Activated CD8-positive, alpha-beta memory T cell treated with anti-CD3 and anti-CD28 coated beads for 1 hour (primary cell): ENCODE results near the gene SMIM44.

Experiments used
- DNase-seq, 2 donors: peaks; one replicate each; pipeline ENCODE4 v3.0.0-alpha.2; 2020; ENCODE audit warnings: low read depth in 1 of 2; ENCODE audit errors: extremely low read depth in 1 of 2

The SMIM44 gene

GRCh38 chr19:3501780-3502179 lies 18.5 kb upstream of the SMIM44 start:
- DNase-seq: no peak

- peak; percentile 91 to 95 for DNase-seq
Observed at GRCh38 chr19:3500429-3501101, 17.3 kb upstream of the SMIM44 start, which contains the start of gene DOHH. TSS of gene DOHH (minus strand) at chr19:3500674. CDS start at chr19:3496814, 3,860 bp downstream.

- DNase-seq: no peak
Observed at GRCh38 chr19:3499738-3500428, 16.6 kb upstream of the SMIM44 start.

GRCh38 chr19:3497757-3498520 lies 14.7 kb upstream of the SMIM44 start:
- DNase-seq: no peak

GRCh38 chr19:3496392-3497273 lies 13.4 kb upstream of the SMIM44 start:
- DNase-seq: no peak

DNA sequence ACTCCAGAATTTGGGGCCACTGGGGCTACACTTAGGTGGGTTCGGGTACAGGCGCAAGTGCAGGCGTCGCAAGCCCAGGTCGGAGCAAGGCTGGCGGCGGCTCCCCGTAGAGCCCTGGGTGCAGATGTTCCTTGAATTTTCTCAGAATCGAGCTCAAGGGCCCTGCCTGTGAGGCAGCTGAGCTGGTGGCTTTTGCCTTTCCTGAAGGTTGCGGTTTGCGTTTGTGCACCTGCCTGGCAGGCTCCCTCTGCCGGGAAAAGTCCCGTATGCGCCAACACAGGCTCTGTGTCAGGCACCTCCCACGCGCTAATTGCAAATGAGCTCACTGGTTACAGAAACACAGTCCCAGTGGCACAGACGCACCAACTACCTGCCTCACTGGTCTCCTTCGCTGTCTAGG lies 11.3 kb upstream of the SMIM44 start:
- no peak for DNase-seq

DNA sequence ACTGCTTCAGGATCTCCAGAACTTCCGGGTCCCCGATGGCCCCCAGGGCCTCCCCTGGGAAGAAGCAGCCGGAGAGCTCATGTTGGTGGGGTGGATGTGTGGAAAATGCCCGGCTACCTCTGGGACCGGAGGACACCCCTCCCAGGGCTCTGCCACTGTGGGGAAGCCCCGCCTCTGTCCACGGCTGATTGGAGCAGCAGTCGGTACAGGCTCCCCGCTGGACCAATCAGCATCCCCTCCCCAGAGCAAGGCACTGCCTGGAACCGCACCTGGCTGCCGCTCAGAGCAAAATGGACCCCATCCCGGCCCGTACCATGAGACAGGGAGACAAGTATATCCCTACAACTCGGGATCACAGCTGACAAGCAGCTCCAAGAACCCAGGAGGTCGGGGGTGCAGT lies 10.8 kb upstream of the SMIM44 start:
- DNase-seq: no peak

DNA sequence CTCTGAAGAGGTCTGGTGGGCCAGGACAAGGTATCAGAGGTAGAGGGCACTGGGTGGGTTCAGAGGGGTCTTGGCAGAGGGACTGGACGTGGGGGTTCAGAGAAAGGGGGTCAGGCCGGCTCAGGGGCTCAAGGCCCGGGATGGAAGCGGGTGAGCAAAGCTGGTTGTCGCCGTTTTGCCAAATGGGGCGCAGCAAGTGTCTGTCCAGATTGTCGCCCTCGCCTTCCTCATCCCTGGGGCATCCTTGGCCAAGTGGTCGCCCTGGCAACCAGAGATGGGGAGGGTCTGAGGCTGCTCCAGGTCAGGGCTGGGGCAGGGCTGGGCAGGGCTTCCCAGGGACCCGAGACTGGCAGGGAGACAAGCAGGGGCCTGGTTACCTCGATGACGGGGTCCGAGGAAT lies 10.4 kb upstream of the SMIM44 start:
- DNase-seq: no peak

DNA sequence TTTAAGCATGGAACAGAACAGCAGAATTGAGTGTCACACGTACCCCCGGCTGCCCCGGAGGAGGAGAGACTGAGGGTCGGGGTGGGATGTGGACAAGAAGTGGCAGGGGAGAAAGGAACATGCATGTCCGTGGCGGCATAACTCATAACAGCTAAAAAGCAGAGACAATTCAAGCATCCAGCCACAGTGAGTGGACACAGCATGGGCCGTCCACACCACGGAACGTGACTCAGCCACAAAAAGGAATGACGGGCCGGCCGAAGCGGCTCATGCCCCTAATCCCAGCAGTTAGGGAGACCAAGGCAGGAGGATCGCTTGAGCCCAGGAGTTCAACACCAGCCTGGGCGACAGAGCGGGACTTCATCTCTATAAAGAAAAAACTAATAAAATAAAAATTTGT lies 9.7 kb upstream of the SMIM44 start:
- DNase-seq: no peak

DNA sequence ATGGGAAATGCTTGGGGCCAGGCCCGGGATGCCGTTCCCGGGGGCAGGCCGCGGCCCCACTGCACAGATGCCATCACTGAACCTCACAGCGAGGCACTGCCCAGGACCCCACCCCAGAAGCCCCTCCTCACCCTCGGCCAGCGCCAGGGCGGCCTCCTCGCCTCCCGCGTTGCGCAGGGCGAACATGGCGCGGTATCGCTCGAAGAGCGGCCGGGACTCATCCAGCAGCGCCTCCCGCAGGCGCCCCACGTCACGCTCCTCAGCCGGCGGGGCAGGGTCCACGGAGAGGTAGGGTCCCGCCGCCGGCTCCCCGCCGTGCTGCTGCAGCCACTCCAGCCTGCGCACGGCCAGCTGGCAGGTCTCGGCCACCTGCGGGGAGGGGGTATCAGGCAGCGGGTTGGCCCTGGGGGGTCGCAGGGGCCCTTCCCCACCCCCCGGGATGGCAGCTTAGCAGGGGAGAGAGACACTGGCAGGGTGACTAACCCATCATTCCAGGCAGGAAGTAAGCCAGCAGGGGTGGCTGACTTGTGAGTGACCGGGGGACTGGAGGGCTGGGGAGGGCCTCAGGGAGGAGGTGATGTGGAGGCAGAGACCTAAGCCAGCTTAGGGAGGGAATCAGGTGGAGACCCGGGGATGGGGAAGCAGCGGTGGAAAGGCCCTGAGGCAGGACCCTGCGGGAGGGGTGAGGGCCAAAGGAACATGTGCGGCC lies 9.0 kb upstream of the SMIM44 start:
- DNase-seq: no peak

- DNase-seq: no peak
Observed at GRCh38 chr19:3491396-3492119, 8.3 kb upstream of the SMIM44 start.

- no peak for DNase-seq
Observed at GRCh38 chr19:3482507-3483225, 575 bp downstream of the SMIM44 start.

DNA sequence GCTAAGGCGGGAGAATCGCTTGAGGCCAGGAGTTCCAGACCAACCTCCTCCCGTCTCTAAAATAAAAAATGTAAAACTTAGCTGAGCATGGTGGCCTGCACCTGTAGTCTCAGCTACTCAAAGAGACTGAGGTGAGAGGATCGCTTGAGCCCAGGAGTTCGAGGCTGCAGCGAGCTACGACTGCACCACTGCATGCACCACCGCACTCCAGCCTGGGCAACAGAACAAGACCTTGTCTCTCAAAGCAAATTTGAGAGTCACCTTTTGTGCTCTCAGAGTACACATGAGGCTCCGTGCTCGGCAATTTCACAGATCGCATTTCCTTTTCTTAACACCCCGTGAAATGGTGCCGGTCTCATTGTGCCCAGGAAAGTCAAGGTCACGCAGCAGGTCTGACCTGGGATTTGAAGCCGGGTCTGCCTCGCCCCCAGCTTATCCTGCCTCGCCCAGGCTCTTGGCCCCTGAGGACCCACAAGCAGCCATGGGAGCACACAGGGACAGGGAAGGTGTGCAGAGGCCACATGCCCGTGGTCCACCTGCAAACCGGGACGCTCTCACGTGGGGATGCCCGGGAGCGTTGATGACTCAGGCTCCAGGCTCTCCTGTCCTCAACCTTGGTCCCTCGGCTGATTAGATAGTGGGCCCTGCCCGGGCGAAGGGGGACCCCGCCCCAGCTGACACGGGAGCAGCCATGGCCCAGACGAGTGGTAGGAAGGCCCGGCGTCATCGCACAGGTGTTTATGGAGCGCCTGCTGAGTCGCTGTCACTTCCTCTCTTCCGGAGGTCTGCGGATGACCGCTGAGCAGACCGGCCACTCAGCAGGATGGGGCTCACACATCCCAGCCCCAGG lies 1.8 kb downstream of the SMIM44 start:
- no peak for DNase-seq

DNA sequence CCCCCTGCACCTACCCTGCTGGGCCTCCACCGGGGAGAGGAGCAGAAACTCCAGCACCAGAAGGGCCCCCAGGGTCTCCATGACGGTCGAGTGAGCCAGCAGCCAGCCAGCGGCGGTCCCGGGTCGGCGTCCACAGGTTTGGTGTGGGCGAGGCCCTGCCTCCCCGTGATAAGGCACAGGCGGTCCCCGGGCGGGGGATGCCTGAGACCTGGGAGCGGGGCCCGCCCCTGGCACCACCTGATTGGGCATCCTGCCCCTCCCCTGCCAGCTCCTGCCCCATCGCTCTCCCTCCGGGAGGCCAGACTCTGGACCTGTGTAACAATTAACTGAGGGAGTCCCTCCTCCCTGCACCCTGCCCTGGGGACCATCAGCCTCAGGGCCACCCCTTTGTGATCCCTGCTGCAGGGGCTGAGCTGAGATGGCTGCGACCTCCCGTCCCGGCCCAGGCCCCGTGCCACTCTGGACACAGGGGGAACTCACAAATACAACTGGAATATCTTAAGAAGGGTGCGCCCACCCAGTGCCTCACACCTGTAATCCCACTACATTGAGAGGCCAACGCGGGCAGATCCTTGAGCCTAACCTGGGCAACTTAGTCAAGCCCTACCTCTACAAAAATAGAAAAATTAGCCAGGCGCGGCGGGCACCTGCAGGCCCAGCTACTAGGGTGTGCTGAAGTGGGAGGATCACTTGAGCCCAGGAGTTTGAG lies 2.7 kb downstream of the SMIM44 start, which contains the start of gene SMIM24:
Gene SMIM24 (minus strand): TSS at position 143 of the 709 bp plus-strand sequence. CDS start 62 bp downstream, at position 81.
- DNase-seq: no peak

DNA sequence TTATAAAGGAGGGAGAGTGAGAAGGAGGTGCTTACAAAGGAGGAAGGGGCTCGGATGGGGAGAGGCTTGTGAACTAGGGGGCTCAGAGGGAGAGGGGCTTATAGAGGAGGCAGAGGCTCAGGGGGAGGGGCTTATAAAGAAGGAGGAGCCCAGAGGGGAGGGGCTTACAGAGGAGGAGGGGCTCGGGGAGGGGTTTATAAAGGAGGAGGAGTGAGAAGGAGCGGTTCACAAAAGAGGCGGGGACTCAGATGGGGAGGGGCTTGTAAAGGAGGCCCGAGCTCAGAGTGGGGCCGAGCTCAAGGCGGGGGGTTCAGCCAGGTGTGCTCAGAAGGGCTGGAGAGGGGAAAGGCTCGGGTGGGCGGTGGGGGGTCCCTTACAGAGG lies 3.4 kb downstream of the SMIM44 start:
- DNase-seq: no peak

DNA sequence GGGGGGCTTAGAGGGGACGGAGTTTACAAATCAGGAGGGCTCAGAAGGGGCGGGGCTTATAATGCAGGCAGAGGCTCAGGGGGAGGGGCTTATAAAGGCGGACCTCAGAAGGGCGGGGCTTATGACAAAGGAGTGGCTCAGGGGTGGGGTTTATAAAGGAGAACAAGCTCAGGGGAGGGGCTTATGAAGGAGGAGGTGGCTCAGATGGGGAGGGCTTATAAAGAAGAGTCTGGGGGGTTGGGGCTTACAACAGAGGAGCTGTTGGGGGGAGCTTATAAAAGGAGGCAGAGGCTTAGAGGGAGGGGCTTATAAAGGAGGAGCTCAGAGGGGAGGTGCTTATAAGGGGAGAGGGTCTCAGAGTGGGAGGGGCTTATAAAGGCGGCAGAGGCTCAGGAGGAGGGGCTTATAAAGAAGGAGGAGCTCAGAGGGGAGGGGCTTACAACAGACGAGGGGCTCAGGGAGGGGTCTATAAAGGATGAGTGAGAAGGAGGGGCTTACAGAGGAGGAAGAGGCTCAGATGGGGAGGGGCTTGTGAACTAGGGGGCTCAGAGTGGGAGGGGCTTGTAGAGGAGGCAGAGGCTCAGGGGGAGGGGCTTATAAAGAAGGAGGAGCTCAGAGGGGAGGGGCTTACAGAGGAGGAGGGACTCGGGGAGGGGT lies 3.9 kb downstream of the SMIM44 start:
- DNase-seq: no peak
